ENCODE measurements around the gene CLSTN1. TPM values are rescaled to one million over a fixed set of nuclear protein-coding genes. Genes with fewer than 3 reads are reported as not detected.

CLSTN1 gene
- total and polyA plus RNA-seq, 10 of the 15 experiments (the other 5 are each of a cell fraction or from before 2014, with no cell fraction given): 2.7 to 64.4 (median 23.2) TPM

DNA sequence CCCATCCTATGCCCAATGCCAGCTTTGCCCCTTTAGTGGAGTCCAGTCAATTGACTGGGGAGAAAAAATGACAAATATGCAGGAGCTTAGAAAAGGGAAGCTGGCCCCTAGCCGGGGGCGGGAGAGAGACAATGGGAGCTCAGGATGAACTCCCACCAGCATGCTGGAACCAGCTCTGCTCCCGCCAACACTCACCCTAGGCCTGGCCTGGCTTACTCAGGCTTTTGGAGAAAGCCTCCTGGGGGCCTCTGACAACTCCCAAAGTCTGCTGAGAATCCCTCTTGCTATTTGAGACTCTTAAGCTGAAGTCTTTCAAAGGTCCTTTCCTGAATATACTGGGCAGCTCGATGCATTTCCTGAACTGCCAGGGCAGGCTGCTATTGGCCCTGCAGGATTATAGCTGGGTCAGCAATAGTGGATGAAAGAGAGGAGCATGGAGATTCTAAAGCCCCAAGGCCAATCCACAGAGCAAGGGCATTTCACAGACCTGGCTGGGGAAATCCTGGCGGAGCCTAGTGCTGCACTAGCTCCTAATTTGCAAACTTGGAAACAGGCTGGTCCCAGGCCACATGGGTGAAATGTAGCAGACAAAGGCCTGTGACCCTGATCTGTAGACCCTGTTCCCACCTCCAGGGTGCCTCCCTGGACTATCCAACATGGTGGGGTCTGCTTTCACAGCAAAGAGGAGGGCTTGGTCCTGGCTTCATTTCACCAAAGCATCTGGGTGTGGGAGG lies 35.7 kb upstream of the CLSTN1 start:
- Histone ChIP-seq H4K20me1 (ENCODE audit: control insufficient read depth, insufficient read depth) (no peaks in the 10 kb centered on the region), H3K4me1 (ENCODE audit: control insufficient read depth, insufficient read depth, low read length) (peaks cover 28% of the 10 kb centered on the region), H3K27ac (ENCODE audit: control insufficient read depth, insufficient read depth) (no peak overlapping the region), H3K79me2 (ENCODE audit: control insufficient read depth, insufficient read depth, low read length) (no peaks in the 10 kb centered on the region), H2AFZ (ENCODE audit: control insufficient read depth, low read depth, low read length) (no peak overlapping the region), H3K36me3 (ENCODE audit: control insufficient read depth in 2 of 2, insufficient read depth in 2 of 2, low read length in 1 of 2) (peaks cover 0 to 3% of the 10 kb centered on the region in 2 experiments; a peak in 1 of 4 replicates), H3K4me2 (ENCODE audit: control insufficient read depth, insufficient read depth) (no peak overlapping the region), H3K9ac (ENCODE audit: control insufficient read depth, insufficient read depth, low read length) (no peak overlapping the region), H3K9me3 (replicated peaks; ENCODE audit: control insufficient read depth, insufficient read depth, low read length) (no peaks in the 10 kb centered on the region), H3K27me3 (replicated peaks in 1 of 2; ENCODE audit: control insufficient read depth in 2 of 2, insufficient read depth in 2 of 2, low read length in 1 of 2) (no peaks in the 10 kb centered on the region), H3K4me3 (no peak overlapping the region)
- in situ Hi-C loops (cut with MboI) (no loop called here), intact Hi-C loops (cut with micrococcal nuclease; ENCODE audit: unreplicated experiment) (loop anchor here (10.0 kb wide), 1 partner anchor 365 kb away; no protein-coding TSS in a partner anchor)
- ChIA-PET POLR2A (no interaction called here), SMC1A (ENCODE audit: uncharacterized antibody, unreplicated experiment) (interaction anchor here (0.5 to 16.6 kb wide), 3 partner anchors 57 to 232 kb away, joined by 4 to 428 read pairs (median 5); no protein-coding TSS in a partner anchor), RAD21 (ENCODE audit: unreplicated experiment) (interaction anchor here (1.7 kb wide), 1 partner anchor 74 kb away, joined by 15 read pairs; no protein-coding TSS in a partner anchor), CTCF (interaction anchor here (0.8 to 19.1 kb wide), 5 partner anchors 12 to 244 kb away, joined by 3 to 562 read pairs (median 4); partner anchors contain the start of genes LZIC and NMNAT1)
- ATAC-seq (no peak), FAIRE-seq (no peak), DNase-seq (ENCODE audit: low read depth, low spot score) (no peak)
- no peak for TF ChIP-seq SIX5 (IDR thresholded peaks at IDR 0.05; ENCODE audit: low read depth, low read length, severe bottlenecking)
- TF ChIP-seq ATF7 (IDR thresholded peaks at IDR 0.05; ENCODE audit: low read depth): no peak
- no peak for TF ChIP-seq CHD4 (IDR thresholded peaks at IDR 0.05)
- no peak for TF ChIP-seq POU2F2 (IDR thresholded peaks at IDR 0.05; ENCODE audit: borderline replicate concordance, low read depth, low read length)
- no peak for TF ChIP-seq KAT2A (conservative IDR thresholded peaks at IDR 0.05; ENCODE audit: control insufficient read depth, low read depth, low read length)
- TF ChIP-seq FOXM1 (IDR thresholded peaks at IDR 0.05; ENCODE audit: low read depth, low read length): no peak
- no peak for TF ChIP-seq ZNF207 (IDR thresholded peaks at IDR 0.05; ENCODE audit: borderline replicate concordance)
- BruUV-seq (replicated peaks): no TSS peak
- WGBS (ENCODE audit: insufficient coverage, insufficient replicate concordance, low lambda C conversion rate, missing lambda C conversion rate): 85% methylated on average over 5 of the region's 5 CpGs
